H9 (cell line): ENCODE data around the gene CYTL1. TPM values are rescaled to one million over a fixed set of nuclear protein-coding genes. Genes with fewer than 3 reads are reported as not detected.

Source experiments
- DNase-seq: peaks from one replicate; pipeline ENCODE4 v3.0.0-alpha.2; 2017
- H2AFZ ChIP-seq: one replicate; pipeline ENCODE4 v1.6.1; 2013; ENCODE audit warnings: mild to moderate bottlenecking, low read length, control low read depth, moderate library complexity
- H2AK5ac ChIP-seq: 2 replicates; pipeline ENCODE4 v1.6.1; 2013; ENCODE audit warnings: low read length, control low read depth, mixed read lengths; ENCODE audit not compliant: insufficient read length
- H2BK120ac ChIP-seq: one replicate; pipeline ENCODE4 v1.6.1; 2013; ENCODE audit warnings: low read depth, mild to moderate bottlenecking, low read length, control low read depth, inconsistent platforms; ENCODE audit not compliant: poor library complexity, severe bottlenecking
- H2BK12ac ChIP-seq: 2 replicates; pipeline ENCODE4 v1.6.1; 2013; ENCODE audit warnings: low read length, control low read depth, mixed read lengths, low read depth; ENCODE audit not compliant: insufficient read length
- H2BK15ac ChIP-seq: 2 replicates; pipeline ENCODE4 v1.6.1; 2013; ENCODE audit warnings: low read depth, low read length, control low read depth
- H2BK20ac ChIP-seq: one replicate; pipeline ENCODE4 v1.6.1; 2013; ENCODE audit warnings: low read depth, mild to moderate bottlenecking, low read length, control low read depth, inconsistent platforms; ENCODE audit not compliant: poor library complexity, severe bottlenecking
- H2BK5ac ChIP-seq: 2 replicates; pipeline ENCODE4 v1.6.1; 2013; ENCODE audit warnings: low read length, control low read depth, mixed read lengths; ENCODE audit not compliant: insufficient read length
- H3K14ac ChIP-seq: 2 replicates; pipeline ENCODE4 v1.6.1; 2013; ENCODE audit warnings: low read length, control low read depth; ENCODE audit not compliant: insufficient read depth
- H3K18ac ChIP-seq: 2 replicates; pipeline ENCODE4 v1.6.1; 2013; ENCODE audit warnings: low read depth, mild to moderate bottlenecking, mixed read lengths, low read length, control low read depth; ENCODE audit not compliant: insufficient read length
- H3K23ac ChIP-seq: 2 replicates; pipeline ENCODE4 v1.6.1; 2013; ENCODE audit warnings: low read length, control low read depth, mixed read lengths, low read depth; ENCODE audit not compliant: insufficient read length
- H3K23me2 ChIP-seq: 2 replicates; pipeline ENCODE4 v1.6.1; 2013; ENCODE audit warnings: low read depth, mild to moderate bottlenecking, mixed read lengths, low read length, control low read depth; ENCODE audit not compliant: insufficient read length, poor library complexity, severe bottlenecking
- H3K27ac ChIP-seq: 2 replicates; pipeline ENCODE4 v1.5.1; 2013; ENCODE audit warnings: low read length, control low read depth, mixed read lengths, low read depth; ENCODE audit not compliant: insufficient read length
- H3K27me3 ChIP-seq: 2 replicates; pipeline ENCODE4 v1.6.1; 2013; ENCODE audit warnings: low read length, control low read depth, inconsistent platforms; ENCODE audit not compliant: insufficient read depth
- H3K4ac ChIP-seq: 2 replicates; pipeline ENCODE4 v1.6.1; 2013; ENCODE audit warnings: low read depth, mild to moderate bottlenecking, control low read depth, inconsistent platforms, low read length, moderate library complexity
- H3K4me1 ChIP-seq: 2 replicates; pipeline ENCODE4 v1.6.1; 2013; ENCODE audit warnings: low read length, control low read depth, inconsistent platforms; ENCODE audit not compliant: insufficient read depth
- H3K4me2 ChIP-seq: 2 replicates; pipeline ENCODE4 v1.6.1; 2013; ENCODE audit warnings: low read length, control low read depth, mixed read lengths; ENCODE audit not compliant: insufficient read length, insufficient read depth
- H3K56ac ChIP-seq: 2 replicates; pipeline ENCODE4 v1.6.1; 2013; ENCODE audit warnings: low read depth, mild to moderate bottlenecking, mixed read lengths, low read length, control low read depth; ENCODE audit not compliant: insufficient read length
- H3K79me1 ChIP-seq: 2 replicates; pipeline ENCODE4 v1.6.1; 2013; ENCODE audit warnings: low read depth, mild to moderate bottlenecking, moderate library complexity, low read length, control low read depth, inconsistent platforms; ENCODE audit not compliant: insufficient read depth, poor library complexity, severe bottlenecking
- H3K79me2 ChIP-seq: 2 replicates; pipeline ENCODE4 v1.6.1; 2013; ENCODE audit warnings: low read length, control low read depth, inconsistent platforms; ENCODE audit not compliant: insufficient read depth
- H3K9ac ChIP-seq: 2 replicates; pipeline ENCODE4 v1.6.1; 2013; ENCODE audit warnings: low read length, control low read depth, mixed read lengths; ENCODE audit not compliant: insufficient read length; ENCODE audit errors: extremely low read depth
- H3K9me3 ChIP-seq: one replicate; pipeline ENCODE4 v1.6.1; 2013; ENCODE audit warnings: low read depth, low read length, inconsistent platforms; ENCODE audit not compliant: control insufficient read depth
- H3T11ph ChIP-seq: one replicate; pipeline ENCODE4 v1.6.1; 2013; ENCODE audit warnings: mild to moderate bottlenecking, low read length, control low read depth, inconsistent platforms
- H4K20me1 ChIP-seq: one replicate; pipeline ENCODE4 v1.6.1; 2013; ENCODE audit not compliant: control insufficient read depth, insufficient read length, insufficient read depth
- H4K5ac ChIP-seq: 2 replicates; pipeline ENCODE4 v1.6.1; 2013; ENCODE audit warnings: low read depth, mild to moderate bottlenecking, mixed read lengths, low read length, control low read depth; ENCODE audit not compliant: insufficient read length
- H4K8ac ChIP-seq: replicated peaks from 2 replicates; pipeline ENCODE4 v1.6.1; 2013; ENCODE audit warnings: low read length, control low read depth, mixed read lengths, low read depth; ENCODE audit not compliant: insufficient read length
- H4K91ac ChIP-seq: 2 replicates; pipeline ENCODE4 v1.6.1; 2013; ENCODE audit warnings: low read depth, mild to moderate bottlenecking, moderate library complexity, mixed read lengths, low read length, control low read depth; ENCODE audit not compliant: insufficient read length
- H3K27ac Mint-ChIP-seq, 3 experiments: 2 replicates in 2 of 3; 3 replicates in 1 of 3; pipeline ENCODE4 v1.8.0; 2020 to 2021; ENCODE audit warnings: mixed read lengths in 3 of 3, mild to moderate bottlenecking in 1 of 3, moderate library complexity in 1 of 3
- H3K27me3 Mint-ChIP-seq: 2 replicates; pipeline ENCODE4 v1.8.0; 2021; ENCODE audit warnings: low read depth, mild to moderate bottlenecking, moderate library complexity, mixed read lengths
- H3K36me3 Mint-ChIP-seq, 3 experiments: 2 replicates in 2 of 3; 3 replicates in 1 of 3; pipeline ENCODE4 v1.8.0; 2020 to 2021; ENCODE audit warnings: low read depth in 3 of 3, mixed read lengths in 3 of 3; ENCODE audit not compliant: insufficient read depth in 1 of 3
- H3K4me1 Mint-ChIP-seq, 2 experiments: 2 replicates each; pipeline ENCODE4 v1.8.0; 2020; ENCODE audit warnings: mixed read lengths in 2 of 2
- H3K4me3 Mint-ChIP-seq, 2 experiments: 2 replicates in 1 of 2; 3 replicates in 1 of 2; pipeline ENCODE4 v1.8.0; 2020 to 2021; ENCODE audit warnings: mild to moderate bottlenecking in 2 of 2, mixed read lengths in 2 of 2, moderate library complexity in 1 of 2
- H3K9me3 Mint-ChIP-seq, 2 experiments: 2 replicates in 1 of 2; 3 replicates in 1 of 2; pipeline ENCODE4 v1.8.0; 2020; ENCODE audit warnings: mild to moderate bottlenecking in 2 of 2, mixed read lengths in 2 of 2, moderate library complexity in 1 of 2
- WGBS: extraction: QIAGEN DNeasy Blood & Tissue Kit; methylation state at CpG from one replicate; pipeline ENCODE4 v1.1.7; 2013; ENCODE audit warnings: missing lambda C conversion rate, low lambda C conversion rate, mixed read lengths; ENCODE audit not compliant: insufficient read length; ENCODE audit errors: extremely low coverage; 5-methylcytosine and 5-hydroxymethylcytosine counted together
- total RNA-seq: library from RNA; stranded (reverse); gene quantifications from 2 replicates; pipeline ENCODE4 v1.2.1, GENCODE V29; 2021
- TF ChIP-seq, protein P1 (sequence below): fragments of 200-600 bp; sonication (generic); conservative IDR thresholded peaks from 3 replicates; pipeline ENCODE4 v1.8.0; 2021; ENCODE audit warnings: antibody characterized with exemption, mild to moderate bottlenecking

The CYTL1 gene
- total RNA-seq, 1 experiment from 2014 or later = 1.7 TPM

DNA sequence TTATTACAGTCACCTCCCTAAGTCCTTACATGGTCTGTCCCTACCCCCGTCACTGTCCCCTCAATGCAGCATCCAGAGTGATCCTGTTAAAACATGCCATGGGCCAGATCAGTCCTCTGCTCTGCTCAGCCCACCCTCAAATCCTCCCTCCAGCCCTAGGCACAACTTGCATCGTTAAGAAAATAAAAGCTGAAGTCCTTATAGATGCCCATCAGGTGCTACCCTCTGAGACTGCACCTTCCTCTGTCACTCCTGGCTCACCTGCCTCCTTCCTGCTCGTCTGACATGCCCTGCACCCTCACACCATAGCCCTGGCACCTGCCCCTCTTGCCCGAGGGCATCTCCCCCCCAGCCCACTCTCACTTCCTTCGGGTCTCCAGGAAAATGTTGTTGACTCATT is 36.2 kb upstream of the CYTL1 start:
- peaks cover 5 to 6% of the 10 kb centered on the region in 2 experiments; a peak in 3 of 5 replicates for H3K9me3 Mint-ChIP-seq
- no peak overlapping the region for H3K9ac ChIP-seq
- no peak overlapping the region; the same call in 1 of the 2 replicates for H3K14ac ChIP-seq
- peaks cover 11% of the 10 kb centered on the region for H3K23me2 ChIP-seq
- no peak overlapping the region for H3K23ac ChIP-seq
- H2BK120ac ChIP-seq = no peak overlapping the region
- TF ChIP-seq, protein P1, sequence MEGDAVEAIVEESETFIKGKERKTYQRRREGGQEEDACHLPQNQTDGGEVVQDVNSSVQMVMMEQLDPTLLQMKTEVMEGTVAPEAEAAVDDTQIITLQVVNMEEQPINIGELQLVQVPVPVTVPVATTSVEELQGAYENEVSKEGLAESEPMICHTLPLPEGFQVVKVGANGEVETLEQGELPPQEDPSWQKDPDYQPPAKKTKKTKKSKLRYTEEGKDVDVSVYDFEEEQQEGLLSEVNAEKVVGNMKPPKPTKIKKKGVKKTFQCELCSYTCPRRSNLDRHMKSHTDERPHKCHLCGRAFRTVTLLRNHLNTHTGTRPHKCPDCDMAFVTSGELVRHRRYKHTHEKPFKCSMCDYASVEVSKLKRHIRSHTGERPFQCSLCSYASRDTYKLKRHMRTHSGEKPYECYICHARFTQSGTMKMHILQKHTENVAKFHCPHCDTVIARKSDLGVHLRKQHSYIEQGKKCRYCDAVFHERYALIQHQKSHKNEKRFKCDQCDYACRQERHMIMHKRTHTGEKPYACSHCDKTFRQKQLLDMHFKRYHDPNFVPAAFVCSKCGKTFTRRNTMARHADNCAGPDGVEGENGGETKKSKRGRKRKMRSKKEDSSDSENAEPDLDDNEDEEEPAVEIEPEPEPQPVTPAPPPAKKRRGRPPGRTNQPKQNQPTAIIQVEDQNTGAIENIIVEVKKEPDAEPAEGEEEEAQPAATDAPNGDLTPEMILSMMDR = no peak
- H3T11ph ChIP-seq = no peak overlapping the region
- no peak overlapping the region for H3K27ac ChIP-seq
- no peak overlapping the region for H4K91ac ChIP-seq
- H2AFZ ChIP-seq = no peak overlapping the region
- no peak overlapping the region for H2BK5ac ChIP-seq
- H3K4ac ChIP-seq = no peak overlapping the region
- no peak overlapping the region for H4K5ac ChIP-seq
- no peak overlapping the region for H3K4me2 ChIP-seq
- no peak overlapping the region for H2BK15ac ChIP-seq
- H3K9me3 ChIP-seq = no peaks in the 10 kb centered on the region
- no peaks in the 10 kb centered on the region for H3K79me1 ChIP-seq
- H3K27ac Mint-ChIP-seq = no peak overlapping the region
- no peaks in the 10 kb centered on the region for H4K20me1 ChIP-seq
- no peak overlapping the region for H4K8ac ChIP-seq
- H2BK12ac ChIP-seq = no peak overlapping the region
- H3K56ac ChIP-seq = no peak overlapping the region
- H3K4me3 Mint-ChIP-seq = no peak overlapping the region
- H3K4me1 Mint-ChIP-seq = peaks cover 10 to 11% of the 10 kb centered on the region in 2 experiments
- H3K4me1 ChIP-seq = no peaks in the 10 kb centered on the region
- WGBS = no CpG with 5 or more reads among the region's 5 CpGs
- no peak overlapping the region for H2AK5ac ChIP-seq
- no peaks in the 10 kb centered on the region for H3K79me2 ChIP-seq
- H3K18ac ChIP-seq = no peak overlapping the region
- no peak overlapping the region for H2BK20ac ChIP-seq
- no peak for DNase-seq
- peaks cover 0 to 5% (median 0%) of the 10 kb centered on the region in 3 experiments; a peak in 2 of 7 replicates for H3K36me3 Mint-ChIP-seq
- H3K27me3 ChIP-seq = peaks cover 20% of the 10 kb centered on the region
- H3K27me3 Mint-ChIP-seq = peaks cover 72% of the 10 kb centered on the region
